T-helper 2 cell treated with Interferon-gamma antibody and Interleukin-4, amounts not matched to agents 100 ng/mL and 5 ng/mL, for 36 hours (primary cell): ENCODE data around the gene RNF212. TPM values are rescaled to one million over a fixed set of nuclear protein-coding genes. Genes with fewer than 3 reads are reported as not detected.

ENCODE experiments used
- intact Hi-C: fragments of 100-400 bp; cut with micrococcal nuclease; formaldehyde crosslinking; loops from one replicate; pipeline ENCODE4 v1.15.1; 2023
- total RNA-seq: library from RNA; stranded (reverse); gene quantifications from 2 replicates; pipeline ENCODE4 v1.2.3, GENCODE V29; 2022

RNF212 gene
- total RNA-seq, 1 donor from 2014 or later, result 0.68 TPM

- intact Hi-C loops, result no loop called here
These were observed 91.2 kb downstream of the RNF212 start for GRCh38 chr4:1022051-1022738.

Other genes with a start within 250 kb of the RNF212 start
- gene GAK, start 181.2 kb downstream of the RNF212 start, total RNA-seq, result 141 and 144 TPM in 2 replicates
- gene TMEM175, start 181.1 kb downstream of the RNF212 start, total RNA-seq, result 21.8 and 23.6 TPM in 2 replicates
- 16.0 and 16.6 TPM in 2 replicates for gene DGKQ, start 140.0 kb downstream of the RNF212 start, total RNA-seq
- gene IDUA, start 126.5 kb downstream of the RNF212 start, total RNA-seq, result 35.3 and 36.0 TPM in 2 replicates
- gene SLC26A1, start 120.2 kb downstream of the RNF212 start, total RNA-seq, result 0.43 TPM in 1 of 2 replicates, not detected in the other
- 15.1 and 16.1 TPM in 2 replicates for gene FGFRL1, start 101.9 kb downstream of the RNF212 start, total RNA-seq
- 25.9 and 32.4 TPM in 2 replicates for gene SPON2, start 59.0 kb upstream of the RNF212 start, total RNA-seq
- gene CTBP1, start 135.6 kb upstream of the RNF212 start, total RNA-seq, result 227 and 238 TPM in 2 replicates
- gene MAEA, start 176.3 kb upstream of the RNF212 start, total RNA-seq, result 62.1 and 62.9 TPM in 2 replicates
- 20.3 and 21.9 TPM in 2 replicates for gene UVSSA, start 233.6 kb upstream of the RNF212 start, total RNA-seq